Activated CD4-positive, alpha-beta T cell treated with anti-CD3 and anti-CD28 coated beads, Interleukin-2, amount 50 U/mL, for 4 hours (primary cell): ENCODE measurements around the gene CD209.
"Not testable (repeated sequence)": the region's sequence is repeated elsewhere in the genome, so short reads cannot be mapped to it uniquely, and the experiment has no call there.

ENCODE experiments used
- DNase-seq, 2 experiments: peaks; one replicate each; pipeline ENCODE4 v3.0.0-alpha.2; 2020

Gene CD209

GRCh38 chr19:7767487-7767886 is 20.2 kb upstream of the CD209 start:
- DNase-seq, result no peak

DNA sequence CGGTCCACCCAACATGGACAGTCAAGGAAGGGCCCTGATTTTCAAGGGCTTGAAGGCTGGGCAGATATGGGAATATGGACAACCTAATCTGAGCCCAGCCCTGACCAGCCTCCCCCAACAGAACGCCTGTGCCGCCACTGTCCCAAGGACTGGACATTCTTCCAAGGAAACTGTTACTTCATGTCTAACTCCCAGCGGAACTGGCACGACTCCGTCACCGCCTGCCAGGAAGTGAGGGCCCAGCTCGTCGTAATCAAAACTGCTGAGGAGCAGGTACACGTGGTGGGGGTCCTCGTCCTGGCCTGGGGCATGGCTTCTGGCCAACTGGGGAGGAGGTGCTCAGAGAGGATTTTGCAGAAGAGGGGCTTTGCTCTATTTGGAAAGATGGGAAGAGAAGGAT is 19.2 kb upstream of the CD209 start:
- DNase-seq, result no peak

DNA sequence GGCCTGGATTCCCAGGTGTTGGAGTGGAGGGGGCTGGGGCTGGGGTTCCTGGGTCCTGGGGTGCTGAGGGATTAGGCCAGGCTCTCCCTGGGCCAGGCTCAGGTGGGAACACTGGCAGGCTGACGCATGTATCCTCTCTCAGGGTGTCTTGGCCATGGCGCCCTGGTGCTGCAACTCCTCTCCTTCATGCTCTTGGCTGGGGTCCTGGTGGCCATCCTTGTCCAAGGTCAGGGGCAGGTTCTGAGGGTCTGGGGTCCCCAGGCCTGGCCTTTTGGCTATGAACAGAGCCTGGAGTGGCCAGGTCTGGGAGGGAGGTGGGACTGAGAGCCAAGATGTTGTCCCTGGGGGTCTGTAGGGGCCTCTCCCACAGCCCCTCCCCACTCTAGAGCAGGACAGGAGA is 17.7 kb upstream of the CD209 start:
- not testable (repeated sequence) for DNase-seq

DNA sequence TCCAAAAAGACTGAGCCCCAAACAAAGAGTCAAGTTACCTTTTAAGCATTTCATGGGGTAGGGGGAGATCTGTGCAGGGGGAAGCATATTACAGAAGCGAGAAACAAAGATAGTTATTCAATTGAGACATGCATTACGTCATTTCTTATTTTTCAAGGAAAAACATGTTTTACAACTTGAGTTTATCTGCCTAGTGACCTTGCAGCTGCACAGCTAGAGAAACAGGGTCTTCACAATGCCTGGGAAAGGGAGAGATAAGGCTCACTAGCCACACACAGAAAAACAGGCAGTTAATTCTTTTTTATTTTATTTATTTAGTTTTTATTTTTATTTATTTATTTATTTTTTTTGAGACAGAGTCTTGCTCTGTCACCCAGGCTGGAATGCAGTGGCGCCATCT is 16.8 kb upstream of the CD209 start:
- DNase-seq, result not testable (repeated sequence)

DNA sequence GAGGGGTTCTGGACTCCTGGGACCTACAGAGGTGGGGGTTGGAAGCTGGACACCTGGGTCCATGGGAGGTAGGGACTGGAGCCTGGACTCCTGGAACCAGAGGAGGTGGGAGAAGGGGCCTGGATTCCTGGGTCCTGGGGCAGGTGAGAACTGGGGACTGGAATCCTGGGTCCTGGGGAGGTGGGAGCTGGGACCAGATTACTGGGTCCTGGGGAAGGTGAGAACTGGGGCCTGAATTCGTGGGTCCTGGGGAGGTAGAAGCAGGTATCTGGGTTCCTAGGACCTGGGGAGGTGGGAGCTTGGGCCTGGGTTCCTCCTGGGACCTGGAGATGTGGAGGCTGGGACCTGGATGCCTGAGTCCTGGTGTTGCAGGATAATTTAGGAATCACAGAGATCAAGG is 16.4 kb upstream of the CD209 start:
- no peak for DNase-seq

GRCh38 chr19:7762719-7763293 is 15.5 kb upstream of the CD209 start, which contains the start of gene CLEC4M:
TSS of gene CLEC4M (plus strand) at chr19:7763243. CDS start at chr19:7763267, 24 bp downstream.
- no peak for DNase-seq

GRCh38 chr19:7759156-7759555 is 11.8 kb upstream of the CD209 start:
- DNase-seq, result no peak

GRCh38 chr19:7757358-7757757 is 10.0 kb upstream of the CD209 start:
- no peak for DNase-seq

DNA sequence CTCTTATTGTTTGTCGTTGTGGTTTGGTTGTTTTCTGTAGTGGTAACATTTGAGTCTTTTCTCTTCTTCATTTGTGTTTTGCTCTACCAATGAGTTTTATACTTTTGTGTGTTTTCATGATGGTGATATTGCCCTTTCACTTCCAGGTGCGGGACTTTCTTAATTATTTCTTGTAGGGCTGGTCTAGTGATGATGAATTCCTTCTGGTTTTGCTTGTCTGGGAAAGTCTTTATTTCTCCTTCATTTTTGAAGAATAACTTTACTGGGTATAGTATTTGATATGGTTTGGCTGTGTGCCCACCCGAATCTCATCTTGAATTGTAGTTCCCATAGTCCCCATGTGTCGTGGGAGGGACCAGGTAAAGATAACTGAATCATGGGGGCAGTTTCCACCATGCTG is 8.9 kb upstream of the CD209 start:
- no peak for DNase-seq

DNA sequence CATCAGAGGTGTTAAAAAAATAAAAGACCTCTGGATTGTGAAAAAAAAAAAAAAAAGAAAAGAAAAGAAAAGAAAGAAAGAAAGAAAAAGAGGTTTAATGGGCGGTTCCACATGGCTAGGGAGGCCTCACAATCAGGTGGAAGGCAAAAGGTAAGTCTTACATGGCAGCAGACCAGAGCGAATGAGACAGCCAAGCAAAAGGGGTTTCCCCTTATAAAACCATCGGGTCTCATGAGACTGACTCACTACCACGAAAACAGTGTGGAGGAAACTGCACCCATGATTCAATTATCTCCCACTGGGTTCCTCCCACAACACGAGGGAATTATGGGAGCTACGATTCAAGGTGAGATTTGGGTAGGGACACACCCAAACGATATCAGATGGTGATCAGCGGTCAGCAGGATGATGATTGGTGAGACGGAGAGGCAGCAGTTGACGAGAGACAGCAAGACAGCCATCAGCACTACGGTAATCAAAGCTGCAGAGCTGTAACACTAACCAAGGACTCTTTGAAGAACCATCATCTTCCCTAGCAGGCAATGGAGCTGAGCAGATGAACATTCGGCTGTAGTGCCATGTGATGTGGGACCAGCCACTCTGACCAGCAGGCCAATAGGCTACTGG is 3.9 kb upstream of the CD209 start:
- DNase-seq, result peak; percentile 5 to 12

- no peak for DNase-seq
Observed at GRCh38 chr19:7748756-7749155, 1.4 kb upstream of the CD209 start.

GRCh38 chr19:7748171-7748570 is 837 bp upstream of the CD209 start:
- no peak for DNase-seq

DNA sequence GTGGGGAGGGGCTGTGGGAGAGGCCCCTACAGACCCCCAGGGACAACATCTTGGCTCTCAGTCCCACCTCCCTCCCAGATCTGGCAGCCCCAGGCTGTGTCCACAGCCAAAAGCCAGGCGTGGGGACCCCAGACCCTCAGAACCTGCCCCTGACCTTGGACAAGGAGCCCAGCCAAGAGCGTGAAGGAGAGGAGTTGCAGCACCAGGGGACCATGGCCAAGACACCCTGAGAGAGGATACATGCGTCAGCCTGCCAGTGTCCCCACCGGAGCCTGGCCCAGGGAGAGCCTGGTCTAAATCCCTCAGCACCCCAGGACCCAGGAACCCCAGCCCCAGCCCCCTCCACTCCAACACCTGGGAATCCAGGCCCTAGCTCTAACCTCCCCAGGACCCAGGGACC is 1.0 kb downstream of the CD209 start:
- not testable (repeated sequence) for DNase-seq

- no peak for DNase-seq
Observed at GRCh38 chr19:7744871-7745650, 2.3 kb downstream of the CD209 start.

- DNase-seq, result no peak
Observed at GRCh38 chr19:7744199-7744786, 3.0 kb downstream of the CD209 start.

- no peak for DNase-seq
Observed at GRCh38 chr19:7743425-7743841, 3.9 kb downstream of the CD209 start.

DNA sequence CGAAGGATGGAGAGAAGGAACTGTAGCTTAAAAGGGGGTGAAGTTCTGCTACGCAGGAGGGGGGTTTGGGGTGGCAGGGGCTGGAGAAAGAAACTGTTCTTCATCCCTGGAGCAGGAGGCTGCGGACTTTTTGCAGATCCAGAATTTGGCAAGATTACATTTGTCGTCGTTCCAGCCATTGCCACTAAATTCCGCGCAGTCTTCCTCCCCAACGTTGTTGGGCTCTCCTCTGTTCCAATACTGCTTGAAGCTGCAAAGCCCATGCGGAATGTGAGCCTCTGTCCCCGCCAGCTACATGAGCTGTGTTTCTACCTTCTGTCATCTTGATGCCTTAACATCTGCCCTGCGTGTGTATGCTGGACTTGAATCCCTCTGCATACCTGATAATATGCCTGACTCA is 4.3 kb downstream of the CD209 start:
- DNase-seq, result no peak

DNA sequence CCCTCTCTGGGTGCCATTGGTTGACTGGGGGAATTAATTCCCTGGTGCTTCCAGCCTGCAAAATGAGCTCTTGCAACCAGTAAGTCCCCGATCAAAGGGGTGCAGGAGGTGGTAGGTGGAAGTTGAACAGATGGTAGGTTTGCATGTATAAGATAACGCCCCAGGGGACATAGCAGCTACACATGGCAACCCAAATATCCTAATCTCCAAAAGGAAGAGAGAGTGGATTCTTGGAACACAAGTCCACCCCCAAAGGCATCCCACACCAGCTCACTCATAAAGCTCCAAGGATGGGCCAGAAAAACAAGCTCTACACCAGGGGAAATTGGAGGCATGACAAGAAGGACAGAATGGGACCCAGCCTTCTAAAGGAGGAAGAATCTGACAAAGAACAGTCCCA is 4.8 kb downstream of the CD209 start:
- DNase-seq, result no peak

DNA sequence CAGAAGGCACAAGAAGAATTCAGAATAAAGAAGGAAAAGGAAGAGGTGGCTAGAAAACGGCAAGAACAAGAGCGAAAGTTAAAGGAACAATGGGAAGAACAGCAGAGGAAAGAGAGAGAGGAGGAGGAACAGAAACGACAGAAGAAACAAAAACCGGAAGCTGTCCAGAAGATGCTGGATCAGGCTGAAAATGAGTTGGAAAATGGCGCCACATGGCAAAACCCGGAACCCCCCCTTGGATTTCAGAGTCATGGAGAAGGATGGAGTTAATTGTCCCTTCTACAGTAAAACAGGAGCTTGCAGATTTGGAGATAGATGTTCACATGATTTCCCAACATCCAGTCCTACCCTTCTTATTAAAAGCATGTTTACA is 6.7 kb downstream of the CD209 start:
- no peak for DNase-seq

- no peak for DNase-seq
Observed at GRCh38 chr19:7739801-7740681, 7.3 kb downstream of the CD209 start.

- DNase-seq, result no peak
Observed at GRCh38 chr19:7739211-7739755, 8.1 kb downstream of the CD209 start.

- no peak for DNase-seq
Observed at GRCh38 chr19:7738023-7738422, 9.3 kb downstream of the CD209 start.

- no peak for DNase-seq
Observed at GRCh38 chr19:7737215-7737614, 10.1 kb downstream of the CD209 start.
